HepG2 (cell line): ENCODE data around the gene TMIGD3.

Experiments
- JUN ChIP-seq: sonication (generic); formaldehyde crosslinking; IDR thresholded peaks from 2 replicates; pipeline ENCODE4 v1.4.0; 2020; ENCODE audit warnings: mild to moderate bottlenecking, missing genetic modification reagents
- TF ChIP-seq, protein P1 (sequence below): sonication (generic); formaldehyde crosslinking; conservative IDR thresholded peaks from 2 replicates; pipeline ENCODE4 v1.4.0; 2020; ENCODE audit warnings: missing genetic modification reagents
- TF ChIP-seq, protein P2 (sequence below): sonication (generic); formaldehyde crosslinking; IDR thresholded peaks from 2 replicates; pipeline ENCODE4; 2020; ENCODE audit warnings: missing genetic modification reagents, mild to moderate bottlenecking, borderline replicate concordance

GRCh38 chr1:111512931-111513330 is 9.5 kb upstream of the TMIGD3 start:
- TF ChIP-seq, protein P1, sequence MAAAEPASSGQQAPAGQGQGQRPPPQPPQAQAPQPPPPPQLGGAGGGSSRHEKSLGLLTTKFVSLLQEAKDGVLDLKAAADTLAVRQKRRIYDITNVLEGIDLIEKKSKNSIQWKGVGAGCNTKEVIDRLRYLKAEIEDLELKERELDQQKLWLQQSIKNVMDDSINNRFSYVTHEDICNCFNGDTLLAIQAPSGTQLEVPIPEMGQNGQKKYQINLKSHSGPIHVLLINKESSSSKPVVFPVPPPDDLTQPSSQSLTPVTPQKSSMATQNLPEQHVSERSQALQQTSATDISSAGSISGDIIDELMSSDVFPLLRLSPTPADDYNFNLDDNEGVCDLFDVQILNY (CRISPR knock-in tag) = no peak
- TF ChIP-seq JUN (CRISPR knock-in tag) = no peak
- TF ChIP-seq, protein P2, sequence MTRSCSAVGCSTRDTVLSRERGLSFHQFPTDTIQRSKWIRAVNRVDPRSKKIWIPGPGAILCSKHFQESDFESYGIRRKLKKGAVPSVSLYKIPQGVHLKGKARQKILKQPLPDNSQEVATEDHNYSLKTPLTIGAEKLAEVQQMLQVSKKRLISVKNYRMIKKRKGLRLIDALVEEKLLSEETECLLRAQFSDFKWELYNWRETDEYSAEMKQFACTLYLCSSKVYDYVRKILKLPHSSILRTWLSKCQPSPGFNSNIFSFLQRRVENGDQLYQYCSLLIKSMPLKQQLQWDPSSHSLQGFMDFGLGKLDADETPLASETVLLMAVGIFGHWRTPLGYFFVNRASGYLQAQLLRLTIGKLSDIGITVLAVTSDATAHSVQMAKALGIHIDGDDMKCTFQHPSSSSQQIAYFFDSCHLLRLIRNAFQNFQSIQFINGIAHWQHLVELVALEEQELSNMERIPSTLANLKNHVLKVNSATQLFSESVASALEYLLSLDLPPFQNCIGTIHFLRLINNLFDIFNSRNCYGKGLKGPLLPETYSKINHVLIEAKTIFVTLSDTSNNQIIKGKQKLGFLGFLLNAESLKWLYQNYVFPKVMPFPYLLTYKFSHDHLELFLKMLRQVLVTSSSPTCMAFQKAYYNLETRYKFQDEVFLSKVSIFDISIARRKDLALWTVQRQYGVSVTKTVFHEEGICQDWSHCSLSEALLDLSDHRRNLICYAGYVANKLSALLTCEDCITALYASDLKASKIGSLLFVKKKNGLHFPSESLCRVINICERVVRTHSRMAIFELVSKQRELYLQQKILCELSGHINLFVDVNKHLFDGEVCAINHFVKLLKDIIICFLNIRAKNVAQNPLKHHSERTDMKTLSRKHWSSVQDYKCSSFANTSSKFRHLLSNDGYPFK (CRISPR knock-in tag) = no peak
